GM19025 (cell line): ENCODE data around the gene IL31RA.

Experiments used
- ATAC-seq: cut with Tn5 transposase; IDR thresholded peaks from one replicate; pipeline ENCODE4 v1.9.1; 2021; ENCODE audit warnings: mild to moderate bottlenecking, low read depth, moderate library complexity; ENCODE audit not compliant: unreplicated experiment

IL31RA gene

DNA sequence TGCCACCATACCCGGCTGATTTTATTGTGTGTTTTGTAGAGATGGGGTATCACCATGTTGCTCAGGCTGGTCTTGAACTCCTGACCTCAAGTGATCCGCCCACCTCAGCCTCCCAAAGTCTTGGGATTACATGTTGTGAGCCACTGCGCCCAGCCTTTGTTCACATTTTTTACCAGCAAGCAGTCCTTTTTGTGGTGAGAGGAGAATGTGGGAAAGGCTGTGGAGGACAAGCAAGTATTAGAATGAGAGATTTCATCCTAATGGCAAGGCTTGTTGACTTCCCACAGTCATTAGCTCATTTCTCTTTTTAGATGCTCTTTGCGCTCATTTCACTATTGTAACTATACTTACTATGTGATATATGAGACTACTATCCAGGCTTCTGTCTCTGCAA is 6.1 kb downstream of the IL31RA start:
- no peak for ATAC-seq

DNA sequence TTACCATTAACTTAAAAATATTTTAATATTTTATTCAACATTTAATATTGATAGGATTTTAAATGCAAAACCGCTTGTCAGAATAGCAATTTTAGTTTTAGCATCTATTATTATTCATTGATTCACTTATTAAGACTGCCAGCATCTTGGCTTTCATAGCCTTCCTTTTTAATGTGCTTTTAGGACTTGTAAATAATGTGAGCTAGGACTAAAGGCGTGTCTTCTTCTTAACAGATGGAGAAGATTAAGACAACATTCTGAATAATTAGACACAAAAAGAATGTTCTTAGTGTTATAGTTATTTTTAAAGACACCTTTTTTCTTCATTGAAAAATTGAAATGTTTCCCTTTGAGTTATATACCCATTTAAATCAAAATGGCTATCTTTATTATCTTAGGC is 6.9 kb downstream of the IL31RA start:
- no peak for ATAC-seq

DNA sequence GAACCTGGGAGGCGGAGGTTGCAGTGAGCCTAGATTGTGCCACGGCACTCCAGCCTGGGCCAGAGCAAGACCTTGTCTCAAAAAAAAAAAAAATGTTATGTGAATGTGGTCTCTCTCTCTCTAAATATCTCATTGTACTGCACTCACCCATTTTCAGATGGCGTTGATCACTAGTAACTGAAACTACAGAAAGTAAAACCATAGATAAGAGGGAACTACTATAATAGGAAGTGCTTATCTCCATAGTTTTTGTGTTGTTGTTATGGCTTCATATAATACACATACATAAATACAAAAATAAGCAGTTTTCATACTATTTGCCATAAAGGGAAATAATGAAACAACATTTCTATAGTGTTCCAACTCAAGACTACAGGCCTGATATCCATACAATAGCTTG is 9.1 kb downstream of the IL31RA start:
- ATAC-seq = no peak

DNA sequence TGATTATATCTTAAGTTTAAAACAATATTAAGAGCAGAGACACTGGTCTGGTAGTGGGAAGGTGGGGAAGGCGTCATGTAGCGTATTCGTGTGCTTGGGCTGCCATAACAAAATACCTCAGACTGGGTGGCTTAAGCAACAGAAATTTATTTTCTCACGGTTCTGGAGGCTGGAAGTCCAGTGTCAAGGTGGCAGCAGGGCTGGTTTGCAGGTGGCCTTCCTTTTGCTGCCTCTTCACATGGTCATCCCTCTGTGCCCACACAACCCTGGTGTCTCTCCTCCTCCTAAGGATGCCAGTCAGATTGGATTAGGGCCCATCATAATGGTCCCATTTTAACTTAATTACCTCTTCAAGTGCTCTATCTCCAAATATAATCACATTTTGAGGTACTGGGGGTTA is 9.6 kb downstream of the IL31RA start:
- ATAC-seq = no peak

DNA sequence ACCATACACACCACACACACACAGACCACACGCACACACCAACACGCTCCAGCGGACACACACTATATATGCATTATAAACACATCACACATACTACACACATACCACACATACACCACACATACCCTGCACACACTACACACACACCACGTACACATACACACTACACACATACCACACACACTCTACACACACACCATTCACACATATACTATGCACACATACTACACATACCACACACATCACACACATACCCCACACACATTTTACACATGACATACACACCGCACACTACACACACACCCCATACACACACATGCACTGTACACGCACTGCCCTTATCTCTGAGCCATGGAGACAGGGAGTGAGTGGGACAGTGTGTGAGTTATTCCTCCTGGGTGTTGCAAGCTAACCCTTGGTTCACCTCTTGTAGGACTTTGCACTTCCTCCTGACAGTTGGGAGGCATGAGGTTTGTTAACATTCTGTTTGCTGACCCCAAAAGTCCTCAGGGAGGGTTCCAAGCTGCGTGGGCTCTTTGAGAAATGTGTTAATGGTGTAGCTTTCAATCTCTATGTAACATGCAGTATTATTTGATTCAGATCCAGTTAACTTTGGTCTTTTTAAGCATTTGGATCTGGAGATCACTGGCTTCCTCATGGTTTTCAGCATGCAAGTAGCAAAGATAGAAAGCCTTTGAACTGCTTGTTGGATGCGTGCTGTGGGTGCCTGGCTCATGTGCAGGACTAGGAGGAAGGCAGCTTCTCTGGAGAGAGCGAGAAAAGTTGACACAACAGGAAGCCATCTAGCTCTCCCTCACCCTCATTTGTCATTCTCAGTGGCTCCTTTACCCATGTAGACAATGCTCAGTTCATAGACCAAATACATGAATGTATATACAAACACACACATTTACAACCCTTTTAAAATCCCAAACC is 13.7 kb downstream of the IL31RA start:
- ATAC-seq = no peak

DNA sequence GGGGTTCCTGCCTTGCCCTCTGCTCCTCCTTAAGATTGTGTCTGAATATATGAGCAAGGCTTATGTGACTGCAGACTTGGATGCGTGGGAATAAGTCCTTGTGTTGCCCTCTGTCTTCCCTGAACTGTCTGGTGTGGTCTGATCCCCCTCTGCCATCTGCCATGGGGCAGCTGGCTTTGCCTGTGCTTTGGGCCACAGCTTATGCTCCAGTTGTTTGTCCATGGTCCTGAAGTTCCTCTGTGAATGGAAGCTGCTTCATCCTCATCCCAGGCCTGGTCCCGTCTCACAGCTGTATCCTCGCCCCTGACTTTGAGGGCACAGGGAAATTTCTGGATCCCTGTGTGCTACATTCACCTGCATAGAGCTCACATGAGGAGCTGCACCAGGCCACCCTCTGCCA is 14.7 kb downstream of the IL31RA start:
- ATAC-seq = no peak

DNA sequence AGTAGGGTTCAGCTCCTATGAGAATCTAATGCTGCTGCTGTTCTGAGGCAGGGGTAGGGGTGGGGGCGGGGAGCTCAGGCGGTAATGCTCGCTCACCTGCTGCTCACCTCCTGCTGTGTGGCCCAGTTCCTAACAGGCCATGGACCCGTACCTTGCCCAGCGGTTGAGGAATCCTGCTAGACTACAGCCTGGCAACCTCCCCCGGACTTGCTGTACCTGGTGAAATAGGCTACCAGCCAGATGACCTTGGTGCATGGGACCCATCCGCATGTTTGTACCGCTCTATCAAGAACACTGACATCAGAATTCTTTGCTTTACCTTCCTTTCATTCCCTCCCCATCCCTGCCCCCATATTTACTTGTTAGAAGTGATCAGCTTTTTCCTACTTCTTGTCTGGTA is 15.3 kb downstream of the IL31RA start:
- no peak for ATAC-seq

DNA sequence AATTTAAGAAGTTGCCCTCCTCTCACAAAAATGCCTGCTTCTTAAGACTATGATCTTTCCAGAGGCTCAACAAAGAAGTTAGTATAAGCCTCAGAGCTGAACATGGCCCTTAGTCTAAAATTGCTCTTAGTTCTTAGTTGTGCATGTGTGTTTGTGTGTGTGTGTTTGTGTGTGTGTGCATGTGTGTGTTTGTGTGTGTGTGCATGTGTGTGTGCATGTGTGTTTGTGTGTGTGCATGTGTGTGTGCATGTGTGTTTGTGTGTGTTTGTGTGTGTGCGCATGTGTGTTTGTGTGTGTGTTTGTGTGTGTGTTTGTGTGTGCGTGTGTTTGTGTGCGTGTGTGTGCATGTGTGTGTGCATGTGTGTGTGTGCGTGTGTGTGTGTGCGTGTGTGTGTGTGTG is 15.8 kb downstream of the IL31RA start:
- ATAC-seq = no peak

DNA sequence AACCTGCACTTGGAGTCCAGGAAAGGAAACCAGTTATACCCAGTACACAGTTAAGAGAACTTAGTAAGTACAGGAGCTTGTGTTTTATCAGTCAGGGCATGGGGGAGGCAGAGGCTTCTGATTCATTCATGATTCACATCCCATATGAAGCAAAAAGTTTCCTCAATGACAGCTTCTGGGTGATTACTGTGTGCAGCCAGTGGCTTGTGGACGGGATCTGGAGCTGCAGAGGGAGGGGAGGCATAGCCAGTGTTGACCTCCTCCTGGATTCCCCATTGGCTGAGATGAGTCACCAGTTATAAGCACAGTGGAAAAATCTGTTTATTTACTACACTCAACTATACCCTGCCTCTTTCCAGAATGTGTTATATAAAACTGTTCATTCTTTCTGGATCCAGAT is 17.7 kb downstream of the IL31RA start:
- ATAC-seq = no peak

DNA sequence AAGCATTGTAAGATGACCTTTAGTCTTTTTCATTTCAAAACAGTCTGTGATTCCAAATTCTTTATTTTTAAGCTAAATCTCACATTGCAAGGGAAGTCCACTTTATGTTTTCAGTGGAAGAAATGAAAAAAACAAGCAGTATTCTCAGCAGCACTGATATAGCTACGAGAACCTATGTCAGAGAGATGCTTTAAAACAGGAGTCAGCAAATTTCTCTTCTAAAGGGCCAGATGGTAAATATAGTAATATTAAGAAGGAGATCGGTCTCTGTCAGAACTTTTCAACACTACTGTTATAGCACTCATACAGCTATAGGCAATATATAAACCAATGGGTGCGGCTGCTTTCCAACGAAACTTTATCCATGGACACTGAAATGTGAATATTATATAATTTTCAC is 18.7 kb downstream of the IL31RA start:
- no peak for ATAC-seq

DNA sequence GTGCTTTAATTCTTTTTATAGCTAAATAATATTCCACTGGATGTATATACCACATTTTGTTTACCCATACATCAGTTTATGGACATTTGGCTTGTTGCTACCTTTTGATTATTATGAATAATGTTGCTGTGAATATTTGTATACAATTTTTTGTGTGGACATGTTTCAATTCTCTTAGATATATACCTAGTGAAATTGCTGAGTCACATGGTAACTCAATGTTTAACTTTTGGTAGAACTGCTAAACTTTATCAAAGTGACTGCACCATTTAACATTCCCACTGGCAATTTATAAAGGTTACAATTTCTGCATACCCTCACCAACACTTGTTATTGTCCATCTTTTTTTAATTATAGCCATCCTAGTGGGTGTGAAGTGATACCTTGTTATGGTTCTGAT is 22.1 kb downstream of the IL31RA start:
- ATAC-seq = no peak

DNA sequence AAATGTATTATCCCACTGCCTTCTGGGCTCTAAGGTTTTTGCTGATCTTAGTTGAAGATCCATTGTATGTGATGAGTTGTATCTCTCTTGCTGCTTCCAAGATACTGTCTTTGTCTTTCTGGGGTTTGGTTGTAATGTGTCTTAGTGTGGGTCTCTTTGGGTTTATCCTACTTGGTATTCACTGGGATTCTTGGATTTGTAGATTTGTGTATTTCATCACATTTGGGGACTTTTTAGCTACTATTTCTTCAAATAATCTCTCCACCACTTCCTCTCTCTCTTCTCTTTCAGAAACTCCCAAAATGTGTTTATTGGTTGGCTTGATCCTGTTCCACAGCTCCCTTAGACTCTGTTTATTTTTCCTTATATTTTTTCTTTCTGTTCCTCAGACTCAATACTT is 26.5 kb downstream of the IL31RA start:
- ATAC-seq = no peak

DNA sequence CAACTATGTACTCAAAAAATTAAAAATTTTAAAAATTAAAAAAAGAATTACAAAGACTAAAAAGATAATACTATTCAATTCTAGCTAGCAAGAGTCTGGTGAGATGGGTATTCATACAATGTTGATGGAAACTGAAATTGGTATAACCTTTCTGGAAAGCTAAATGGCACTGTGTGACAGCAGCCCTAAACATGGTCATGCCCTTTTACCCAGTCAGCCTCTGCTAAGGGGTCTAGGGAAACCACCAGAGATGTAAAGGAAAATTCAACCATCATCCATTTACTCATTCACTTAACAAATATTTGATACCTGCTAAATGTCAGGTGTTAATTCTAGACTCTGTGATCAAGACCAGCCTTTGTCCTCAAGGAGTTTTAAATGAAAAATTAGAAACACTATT is 29.3 kb downstream of the IL31RA start:
- no peak for ATAC-seq

DNA sequence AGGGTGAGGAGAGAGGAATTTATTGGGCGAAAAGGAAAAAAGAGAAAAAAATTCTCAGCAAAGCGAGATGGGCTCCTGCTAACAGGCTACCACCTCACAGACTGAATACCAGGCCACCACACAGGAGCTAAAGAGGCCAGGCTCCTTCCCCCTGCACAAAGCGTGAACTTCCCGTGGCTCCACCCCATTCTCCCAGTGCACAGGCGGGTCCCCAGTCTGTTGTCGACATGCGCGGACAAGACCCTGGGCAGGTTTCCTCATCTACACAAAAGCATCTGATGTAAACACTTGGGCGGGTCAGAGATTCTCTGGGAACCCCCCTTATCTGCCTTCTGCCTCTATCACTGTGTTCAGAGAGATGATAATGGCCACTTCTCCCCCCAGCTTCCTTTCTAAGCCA is 34.2 kb downstream of the IL31RA start:
- no peak for ATAC-seq

DNA sequence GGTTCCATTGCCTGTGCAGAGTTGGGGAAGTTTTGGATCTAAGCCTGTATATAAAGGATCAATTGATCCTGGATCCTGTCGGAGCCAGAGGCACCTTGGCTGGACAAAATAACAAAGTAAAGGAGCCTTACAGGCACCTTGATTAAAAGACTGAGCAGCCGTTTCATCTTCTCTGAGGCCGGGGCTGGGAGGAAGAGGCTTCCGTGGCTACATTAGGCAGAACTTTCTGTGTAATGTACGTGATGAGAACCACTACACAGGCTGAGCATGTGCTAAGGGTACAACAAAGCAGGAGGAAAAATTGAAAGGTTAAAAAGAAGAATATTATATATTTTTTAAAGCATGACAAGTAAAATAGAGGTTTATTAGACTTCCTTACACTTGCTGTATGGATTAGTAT is 37.0 kb downstream of the IL31RA start:
- ATAC-seq = no peak

DNA sequence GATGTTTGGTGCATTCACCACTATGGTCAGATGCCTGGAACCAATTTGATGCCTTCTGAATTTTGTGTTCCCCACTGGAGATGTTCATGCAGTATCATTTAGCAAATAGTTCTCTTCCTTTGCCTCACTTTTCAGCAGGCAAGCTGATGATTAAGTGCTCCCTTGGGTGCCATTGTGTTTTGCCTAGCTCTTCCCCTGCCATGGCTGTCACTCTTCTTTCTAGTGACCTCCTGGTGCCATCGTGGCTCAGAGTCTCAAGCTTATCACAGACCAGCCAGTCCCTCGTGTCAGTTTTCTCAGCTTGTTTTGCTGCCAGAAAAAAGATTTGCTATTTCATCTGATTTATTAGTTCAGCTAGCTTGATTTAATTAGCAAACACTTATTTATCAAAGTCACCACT is 41.3 kb downstream of the IL31RA start:
- no peak for ATAC-seq

DNA sequence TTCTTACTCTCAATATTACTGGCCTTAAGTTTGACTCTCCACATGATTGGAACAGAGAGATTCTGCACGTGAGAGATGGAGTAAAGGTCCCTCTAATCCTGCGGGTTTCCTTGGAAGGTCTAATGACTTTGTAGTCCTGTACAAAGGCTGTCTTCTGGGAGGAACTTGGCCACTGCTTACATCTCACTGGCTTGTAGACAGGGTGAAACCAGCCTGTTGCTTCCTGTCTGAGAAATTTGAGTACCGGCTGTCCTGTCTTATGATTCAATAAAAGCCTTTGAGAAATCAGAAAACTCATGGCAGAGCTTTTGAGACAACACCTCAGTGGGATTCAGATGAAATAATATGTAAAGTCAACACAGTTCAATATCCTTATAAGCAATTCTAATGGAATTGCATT is 43.0 kb downstream of the IL31RA start:
- ATAC-seq = no peak

DNA sequence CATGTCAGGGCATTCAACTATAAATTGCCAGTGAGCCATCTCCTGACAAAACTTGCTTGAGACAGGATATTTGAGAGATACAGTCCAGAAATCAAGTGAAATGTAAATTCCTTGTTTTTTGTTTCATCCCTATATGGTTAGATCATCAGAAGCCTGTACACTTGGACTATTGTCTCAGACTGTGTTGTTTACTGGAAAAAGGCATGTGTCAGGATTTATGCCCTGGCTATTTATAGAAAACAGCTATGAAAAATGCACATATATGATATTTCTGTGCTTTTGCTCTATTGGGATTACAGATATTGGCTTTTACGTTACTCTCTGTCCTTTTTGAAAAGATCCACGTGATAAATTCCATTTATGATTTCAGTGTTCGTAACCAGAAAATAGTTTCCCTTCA is 44.2 kb downstream of the IL31RA start:
- no peak for ATAC-seq

DNA sequence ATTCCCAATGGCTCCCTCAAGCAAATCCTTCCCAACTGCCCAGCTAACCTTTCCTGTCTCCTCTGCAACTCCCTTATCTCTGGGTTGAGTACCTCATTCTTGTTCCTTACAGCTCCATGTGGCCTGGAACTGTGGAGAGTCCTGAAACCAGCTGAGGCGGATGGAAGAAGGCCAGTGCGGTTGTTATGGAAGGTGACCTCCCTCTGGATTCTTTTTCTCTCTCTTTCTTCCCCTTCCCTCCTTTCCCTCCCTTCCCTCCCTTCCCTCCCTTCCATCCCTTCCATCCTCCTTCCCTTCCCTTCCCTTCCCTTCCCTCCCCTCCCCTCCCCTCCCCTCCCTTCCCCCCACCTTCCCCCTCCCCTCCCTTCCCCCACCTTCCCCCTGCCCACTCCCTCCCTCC is 45.1 kb downstream of the IL31RA start:
- ATAC-seq = no peak

DNA sequence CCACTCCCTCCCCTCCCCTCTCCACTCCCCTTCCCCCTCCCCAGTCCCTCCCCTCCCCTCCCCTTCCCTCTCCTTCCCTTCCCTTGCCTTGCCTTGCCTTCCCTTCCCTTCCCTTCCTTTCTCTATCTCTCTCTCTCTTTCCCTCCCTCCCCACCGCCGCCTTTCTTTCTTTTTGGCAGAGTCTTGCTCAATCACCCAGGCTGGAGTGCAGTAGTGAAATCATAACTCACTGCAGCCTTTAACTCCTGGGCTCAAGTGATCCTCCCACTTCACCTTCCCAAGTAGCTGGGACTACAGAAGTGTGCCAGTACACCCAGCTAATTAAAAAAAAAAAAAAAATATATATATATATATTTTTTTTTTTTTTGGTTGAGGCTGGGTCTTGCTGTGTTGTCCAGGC is 45.5 kb downstream of the IL31RA start:
- no peak for ATAC-seq

DNA sequence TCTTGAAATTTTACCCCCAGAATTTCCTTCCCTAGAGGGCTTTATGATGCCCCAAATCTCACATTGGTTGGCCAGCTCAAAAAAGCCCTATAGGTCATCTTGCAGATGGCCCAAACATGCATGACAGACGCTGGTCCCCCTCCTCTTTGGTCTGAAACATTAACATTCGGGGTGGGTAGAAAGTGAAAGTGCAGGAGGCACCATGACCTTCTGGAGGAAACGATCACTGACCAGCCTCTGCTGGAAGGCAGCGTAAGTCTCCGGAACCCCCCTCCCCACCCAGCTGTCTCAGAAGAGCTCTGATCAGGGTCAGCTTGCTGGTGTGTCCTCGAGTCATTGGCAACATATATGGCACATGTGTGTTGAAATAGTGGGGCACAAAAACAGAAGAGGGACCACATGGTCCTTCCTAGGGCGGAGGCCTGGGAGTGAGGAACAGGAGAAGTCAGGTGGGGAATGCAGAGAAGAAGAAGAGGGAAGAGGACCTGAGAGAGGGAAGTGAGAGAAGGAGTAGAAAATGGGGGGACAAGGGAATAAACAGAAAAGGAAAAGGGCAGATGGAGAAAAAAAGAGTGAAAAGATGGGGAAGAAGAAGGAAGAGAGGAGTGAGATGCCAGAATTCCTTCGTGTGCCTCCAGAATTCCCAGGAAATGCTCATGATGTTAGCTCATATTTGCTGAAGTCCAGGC is 46.2 kb downstream of the IL31RA start:
- no peak for ATAC-seq

DNA sequence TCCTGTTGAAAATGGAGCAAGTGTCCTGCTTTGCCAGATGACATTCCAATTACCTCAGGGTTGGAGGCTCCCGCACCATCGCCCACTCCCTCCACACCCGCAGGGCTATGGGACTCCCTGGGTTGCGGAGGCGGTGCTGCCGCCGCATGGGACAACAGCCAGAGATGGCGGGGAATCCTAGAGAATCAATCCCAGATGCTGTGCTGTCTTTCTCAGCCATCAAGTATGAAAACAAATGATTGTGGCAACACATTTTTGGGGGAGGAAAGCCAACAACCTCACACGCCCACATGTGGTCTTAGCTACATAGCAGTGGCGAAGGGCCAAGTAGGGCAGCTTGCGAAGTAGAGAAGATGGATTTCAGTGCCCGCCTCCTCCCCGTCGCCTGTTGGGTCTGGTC is 46.7 kb downstream of the IL31RA start:
- ATAC-seq = no peak
